Fibroblast of villous mesenchyme (primary cell): Measurements from ENCODE around the gene TTC36. TPM values are rescaled to one million over a fixed set of nuclear protein-coding genes. Genes with fewer than 3 reads are reported as not detected.
"Not testable (repeated sequence)": the region's sequence is repeated elsewhere in the genome, so short reads cannot be mapped to it uniquely, and the experiment has no call there.

Experiments used
- DNase-seq: peaks from one replicate; pipeline ENCODE4 v3.0.0-alpha.2; 2010; ENCODE audit warnings: low read depth
- H3K4me3 ChIP-seq: 2 replicates; pipeline ENCODE4 v1.5.1; 2011; ENCODE audit warnings: low read depth, mild to moderate bottlenecking, low read length
- CTCF ChIP-seq: IDR thresholded peaks from 2 replicates; pipeline ENCODE4 v1.5.1; 2012; ENCODE audit warnings: low read depth, mild to moderate bottlenecking, low read length; ENCODE audit not compliant: insufficient read depth
- total RNA-seq: library from RNA; depleted of rRNA; stranded (reverse); fragments of >200 nt; gene quantifications from 2 replicates; pipeline ENCODE4 v1.2.3, GENCODE V29; 2012

The TTC36 gene
- 0.97 and 1.7 TPM in 2 replicates for total RNA-seq

GRCh38 chr11:118527109-118527508 lies at the start of gene TTC36:
Gene TTC36 (plus strand): TSS chr11:118527474. CDS start chr11:118527495, 21 bp downstream.
- H3K4me3 ChIP-seq: no peak within 1 kb of the TSS
- DNase-seq: peak; percentile 26
- no peak for TF ChIP-seq CTCF

- not testable (repeated sequence) for H3K4me3 ChIP-seq, DNase-seq
These were observed 46.0 kb upstream of the TTC36 start for GRCh38 chr11:118481238-118481637.

- no peak for DNase-seq
- H3K4me3 ChIP-seq: no peak overlapping the region
- TF ChIP-seq CTCF: no peak
These were observed 42.9 kb upstream of the TTC36 start for GRCh38 chr11:118484405-118484804.

DNA sequence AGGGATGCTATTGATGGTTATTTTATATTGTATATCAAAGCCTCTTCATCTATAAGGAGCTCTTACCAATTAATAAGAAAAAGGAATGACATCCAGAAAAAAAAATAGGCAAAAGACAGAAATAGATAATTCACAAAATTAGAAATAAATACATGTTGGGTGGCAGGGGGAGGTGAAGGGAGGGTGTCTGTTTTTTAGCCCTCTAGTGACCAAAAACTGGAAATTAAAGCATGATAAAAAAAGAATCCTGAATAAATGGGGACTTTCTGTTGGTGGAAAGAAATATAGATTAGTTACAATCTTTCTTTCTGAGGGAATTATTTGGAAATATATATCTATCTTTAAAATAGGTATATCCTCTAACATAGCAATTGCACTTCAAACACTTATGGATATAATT lies 42.0 kb upstream of the TTC36 start:
- DNase-seq: no peak
- no peak overlapping the region for H3K4me3 ChIP-seq
- TF ChIP-seq CTCF: no peak

- TF ChIP-seq CTCF: peak; percentile 82
- H3K4me3 ChIP-seq: no peak overlapping the region
These were observed 38.7 kb upstream of the TTC36 start for GRCh38 chr11:118488480-118489109.

GRCh38 chr11:118491041-118491440 lies 36.2 kb upstream of the TTC36 start:
- no peak overlapping the region for H3K4me3 ChIP-seq
- DNase-seq: no peak
- TF ChIP-seq CTCF: no peak

More at GRCh38 chr11:118488480-118489109, 38.7 kb upstream of the TTC36 start:
- DNase-seq: peak; percentile 85

DNA sequence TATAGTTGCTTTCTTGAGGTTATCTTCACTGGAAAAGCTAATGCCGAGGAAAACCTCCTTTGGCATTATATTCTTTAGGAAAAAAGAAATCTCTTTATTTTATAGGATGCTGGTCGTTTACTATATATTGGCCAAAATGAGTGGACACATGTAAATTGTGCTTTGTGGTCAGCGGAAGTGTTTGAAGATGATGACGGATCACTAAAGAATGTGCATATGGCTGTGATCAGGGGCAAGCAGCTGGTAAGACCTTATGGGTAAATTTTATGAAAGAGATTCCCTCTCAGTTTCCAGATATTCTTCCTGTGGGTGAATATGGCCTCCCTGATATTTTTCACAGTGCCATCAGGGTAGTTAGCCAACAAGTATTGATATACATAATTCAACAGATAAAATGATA lies 29.4 kb upstream of the TTC36 start:
- no peak for TF ChIP-seq CTCF
- DNase-seq: peak; percentile 85
- no peak overlapping the region for H3K4me3 ChIP-seq
